ENCODE measurements around the gene FAM89B.

Gene FAM89B

DNA sequence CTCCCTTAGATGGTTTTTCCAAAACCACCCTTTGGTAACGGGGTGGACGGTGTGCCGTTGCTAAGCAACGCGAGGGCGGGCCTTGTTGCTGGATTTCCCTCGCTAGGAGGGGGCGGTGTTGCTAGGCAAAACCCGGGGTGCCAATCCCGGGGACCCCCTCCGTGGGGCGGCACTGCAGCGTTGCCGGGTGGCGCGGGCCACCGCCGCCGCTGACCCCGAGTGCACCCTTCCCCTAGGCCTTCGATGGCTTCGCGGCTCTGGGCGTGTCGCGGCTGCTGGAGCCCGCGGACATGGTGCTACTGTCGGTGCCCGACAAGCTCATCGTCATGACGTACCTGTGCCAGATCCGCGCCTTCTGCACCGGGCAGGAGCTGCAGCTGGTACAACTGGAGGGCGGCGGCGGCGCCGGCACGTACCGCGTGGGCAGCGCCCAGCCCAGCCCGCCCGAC is 12.4 kb downstream of the FAM89B start:
- no peak overlapping the region for H3K9ac ChIP-seq (ENCODE audit: low read length)
- no peaks in the 10 kb centered on the region for H3K27me3 ChIP-seq (ENCODE audit: low read length)
- H4K20me1 ChIP-seq (ENCODE audit: low read depth, low read length) = no peaks in the 10 kb centered on the region
- H3K4me2 ChIP-seq (ENCODE audit: low read depth, low read length, poor library complexity, severe bottlenecking) = no peak overlapping the region
- H2AFZ ChIP-seq (ENCODE audit: low read depth, low read length, severe bottlenecking) = no peak overlapping the region
- H3K9me3 ChIP-seq (ENCODE audit: insufficient read depth, low read length) = no peaks in the 10 kb centered on the region
- TF ChIP-seq, protein P1, sequence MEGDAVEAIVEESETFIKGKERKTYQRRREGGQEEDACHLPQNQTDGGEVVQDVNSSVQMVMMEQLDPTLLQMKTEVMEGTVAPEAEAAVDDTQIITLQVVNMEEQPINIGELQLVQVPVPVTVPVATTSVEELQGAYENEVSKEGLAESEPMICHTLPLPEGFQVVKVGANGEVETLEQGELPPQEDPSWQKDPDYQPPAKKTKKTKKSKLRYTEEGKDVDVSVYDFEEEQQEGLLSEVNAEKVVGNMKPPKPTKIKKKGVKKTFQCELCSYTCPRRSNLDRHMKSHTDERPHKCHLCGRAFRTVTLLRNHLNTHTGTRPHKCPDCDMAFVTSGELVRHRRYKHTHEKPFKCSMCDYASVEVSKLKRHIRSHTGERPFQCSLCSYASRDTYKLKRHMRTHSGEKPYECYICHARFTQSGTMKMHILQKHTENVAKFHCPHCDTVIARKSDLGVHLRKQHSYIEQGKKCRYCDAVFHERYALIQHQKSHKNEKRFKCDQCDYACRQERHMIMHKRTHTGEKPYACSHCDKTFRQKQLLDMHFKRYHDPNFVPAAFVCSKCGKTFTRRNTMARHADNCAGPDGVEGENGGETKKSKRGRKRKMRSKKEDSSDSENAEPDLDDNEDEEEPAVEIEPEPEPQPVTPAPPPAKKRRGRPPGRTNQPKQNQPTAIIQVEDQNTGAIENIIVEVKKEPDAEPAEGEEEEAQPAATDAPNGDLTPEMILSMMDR (IDR thresholded peaks at IDR 0.05; ENCODE audit: insufficient read depth, low read length, poor library complexity, severe bottlenecking) = no peak
- TF ChIP-seq EZH2phosphoT487 (conservative IDR thresholded peaks at IDR 0.05; ENCODE audit: low read length) = no peak
- H3F3A ChIP-seq (ENCODE audit: insufficient read depth) = no peaks in the 10 kb centered on the region
- H3K79me2 ChIP-seq (ENCODE audit: insufficient read depth, low read length) = no peaks in the 10 kb centered on the region
- H3K9me2 ChIP-seq (replicated peaks; ENCODE audit: insufficient read depth, low read length) = no peaks in the 10 kb centered on the region
- no peak overlapping the region for H3K4me3 ChIP-seq (ENCODE audit: insufficient read depth, low read length, poor library complexity, severe bottlenecking)
- H3K27ac ChIP-seq (ENCODE audit: low read depth, low read length) = no peak overlapping the region
- no peaks in the 10 kb centered on the region for H3K36me3 ChIP-seq (ENCODE audit: low read length)

DNA sequence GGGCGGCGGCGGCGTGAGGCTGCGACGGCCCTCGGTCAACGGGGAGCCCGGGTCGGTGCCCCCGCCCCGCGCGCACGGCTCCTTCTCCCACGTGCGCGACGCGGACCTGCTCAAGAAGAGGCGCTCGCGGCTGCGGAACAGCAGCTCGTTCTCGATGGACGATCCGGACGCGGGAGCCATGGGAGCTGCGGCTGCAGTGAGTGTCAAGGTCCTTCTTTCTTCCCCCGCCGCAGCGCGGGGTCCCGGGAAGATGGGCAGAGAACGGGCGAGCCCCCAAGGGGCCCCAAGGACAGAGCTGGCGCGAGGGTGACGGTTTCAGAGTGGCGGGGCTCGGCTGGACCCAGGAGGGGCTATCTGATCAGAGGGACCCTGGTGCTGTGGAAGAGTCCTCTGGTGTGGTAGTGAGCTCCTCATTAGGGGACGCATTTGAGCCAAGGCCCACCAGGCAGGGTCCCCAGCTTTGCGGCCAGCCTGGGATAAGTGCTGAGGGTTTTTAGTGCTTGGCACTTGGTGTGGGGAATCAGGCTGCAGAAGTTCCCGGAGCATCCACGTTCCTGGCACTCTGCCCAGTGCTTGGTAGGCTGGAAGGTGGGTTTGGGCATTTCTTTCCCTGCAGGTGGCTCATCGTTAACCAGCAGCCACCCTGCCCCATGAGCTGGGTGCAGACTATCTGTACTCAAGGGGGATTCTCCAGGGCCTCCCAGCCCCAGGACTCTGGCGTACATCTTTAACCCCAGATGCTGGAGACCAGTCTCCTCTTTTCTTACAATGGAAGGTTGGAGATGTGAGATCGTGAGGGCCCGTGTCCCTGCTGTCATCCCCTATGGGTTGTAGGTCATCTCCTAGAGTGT is 13.3 kb downstream of the FAM89B start:
- Histone ChIP-seq H3K36me3 (ENCODE audit: low read length) (no peaks in the 10 kb centered on the region), H4K20me1 (ENCODE audit: low read depth, low read length) (no peaks in the 10 kb centered on the region), H3K9me3 (ENCODE audit: insufficient read depth, low read length) (no peaks in the 10 kb centered on the region), H3K9me2 (replicated peaks; ENCODE audit: insufficient read depth, low read length) (no peaks in the 10 kb centered on the region), H3F3A (ENCODE audit: insufficient read depth) (no peaks in the 10 kb centered on the region), H3K4me2 (ENCODE audit: low read depth, low read length, poor library complexity, severe bottlenecking) (no peak overlapping the region), H3K27ac (ENCODE audit: low read depth, low read length) (no peak overlapping the region), H2AFZ (ENCODE audit: low read depth, low read length, severe bottlenecking) (no peak overlapping the region), H3K9ac (ENCODE audit: low read length) (no peak overlapping the region), H3K4me3 (ENCODE audit: insufficient read depth, low read length, poor library complexity, severe bottlenecking) (no peak overlapping the region), H3K79me2 (ENCODE audit: insufficient read depth, low read length) (no peaks in the 10 kb centered on the region), H3K27me3 (ENCODE audit: low read length) (no peaks in the 10 kb centered on the region)
- no peak for TF ChIP-seq EZH2phosphoT487 (conservative IDR thresholded peaks at IDR 0.05; ENCODE audit: low read length)
- TF ChIP-seq, protein P1 (IDR thresholded peaks at IDR 0.05; ENCODE audit: insufficient read depth, low read length, poor library complexity, severe bottlenecking) = no peak

DNA sequence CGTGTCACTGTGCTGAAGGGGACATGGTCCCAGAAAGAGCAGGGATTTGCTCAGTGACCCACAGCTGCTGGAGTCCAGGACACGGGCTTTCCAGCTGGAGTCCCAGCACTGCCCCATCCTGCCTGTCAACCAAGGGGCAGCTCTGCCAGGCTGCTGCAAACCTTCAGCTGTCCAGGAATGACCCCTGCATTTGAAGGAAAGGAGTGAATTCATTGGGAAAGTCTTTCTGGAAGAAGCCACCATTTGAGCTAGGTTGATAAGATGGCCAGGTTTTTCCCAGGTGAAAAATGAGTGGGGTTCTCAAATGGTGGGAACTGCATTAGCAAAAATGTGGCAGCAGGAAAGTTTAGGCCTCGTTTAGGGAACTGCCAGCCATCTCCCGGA is 13.9 kb downstream of the FAM89B start:
- Histone ChIP-seq H3K9me3 (ENCODE audit: insufficient read depth, low read length) (no peaks in the 10 kb centered on the region), H3K9me2 (replicated peaks; ENCODE audit: insufficient read depth, low read length) (no peaks in the 10 kb centered on the region), H4K20me1 (ENCODE audit: low read depth, low read length) (no peaks in the 10 kb centered on the region), H2AFZ (ENCODE audit: low read depth, low read length, severe bottlenecking) (no peak overlapping the region), H3F3A (ENCODE audit: insufficient read depth) (no peaks in the 10 kb centered on the region), H3K79me2 (ENCODE audit: insufficient read depth, low read length) (no peaks in the 10 kb centered on the region), H3K27me3 (ENCODE audit: low read length) (no peaks in the 10 kb centered on the region), H3K4me3 (ENCODE audit: insufficient read depth, low read length, poor library complexity, severe bottlenecking) (no peak overlapping the region), H3K4me2 (ENCODE audit: low read depth, low read length, poor library complexity, severe bottlenecking) (no peak overlapping the region), H3K36me3 (ENCODE audit: low read length) (no peaks in the 10 kb centered on the region), H3K9ac (ENCODE audit: low read length) (no peak overlapping the region), H3K27ac (ENCODE audit: low read depth, low read length) (no peak overlapping the region)
- TF ChIP-seq, protein P1 (IDR thresholded peaks at IDR 0.05; ENCODE audit: insufficient read depth, low read length, poor library complexity, severe bottlenecking) = no peak
- no peak for TF ChIP-seq EZH2phosphoT487 (conservative IDR thresholded peaks at IDR 0.05; ENCODE audit: low read length)

Data from SU-DHL-6 (cell line).